ENCODE measurements around the gene CMPK2. TPM values are rescaled to one million over a fixed set of nuclear protein-coding genes. Genes with fewer than 3 reads are reported as not detected.
"Not testable (repeated sequence)": the region's sequence is repeated elsewhere in the genome, so short reads cannot be mapped to it uniquely, and the experiment has no call there.

CMPK2 gene
- total RNA-seq, 1 donor from 2014 or later, result 52.8 TPM

GRCh38 chr2:6881046-6881445 is 15.3 kb upstream of the CMPK2 start:
- intact Hi-C loops (cut with micrococcal nuclease), result no loop called here

GRCh38 chr2:6880200-6880733 is 14.6 kb upstream of the CMPK2 start:
- intact Hi-C loops (cut with micrococcal nuclease), result no loop called here

GRCh38 chr2:6879011-6879410 is 13.3 kb upstream of the CMPK2 start:
- intact Hi-C loops (cut with micrococcal nuclease), result loop anchor here (5.0 kb wide), 1 partner anchor 1803 kb away; the partner anchor contains the start of gene ID2

- intact Hi-C loops (cut with micrococcal nuclease), result loop anchor here (5.0 kb wide), 1 partner anchor 1804 kb away; the partner anchor contains the start of gene ID2
Measured at GRCh38 chr2:6878549-6878948, 12.8 kb upstream of the CMPK2 start.

- intact Hi-C loops (cut with micrococcal nuclease), result loop anchor here (1.0 to 5.0 kb wide), 7 partner anchors 11 to 1805 kb away; partner anchors contain the start of gene ID2
Measured at GRCh38 chr2:6877402-6878304, 11.9 kb upstream of the CMPK2 start, which contains the start of gene RSAD2. Gene RSAD2, plus strand, starts transcription at chr2:6877777. Its CDS starts 24 bp downstream, at chr2:6877801.

- intact Hi-C loops (cut with micrococcal nuclease), result loop anchor here (5.0 kb wide), 1 partner anchor 1806 kb away; the partner anchor contains the start of gene ID2
Measured at GRCh38 chr2:6876309-6876708, 10.6 kb upstream of the CMPK2 start.

GRCh38 chr2:6874032-6874431 is 8.3 kb upstream of the CMPK2 start:
- intact Hi-C loops (cut with micrococcal nuclease), result no loop called here

- intact Hi-C loops (cut with micrococcal nuclease), result no loop called here
Measured at GRCh38 chr2:6872394-6872793, 6.7 kb upstream of the CMPK2 start.

- intact Hi-C loops (cut with micrococcal nuclease), result loop anchor here (1.0 kb wide), 3 partner anchors 10 to 43 kb away; partner anchors contain the start of gene RSAD2
Measured at GRCh38 chr2:6866982-6867381, 1.3 kb upstream of the CMPK2 start.

GRCh38 chr2:6866275-6866671 is 566 bp upstream of the CMPK2 start:
- intact Hi-C loops (cut with micrococcal nuclease), result loop anchor here (1.0 kb wide), 3 partner anchors 11 to 44 kb away; partner anchors contain the start of gene RSAD2

- intact Hi-C loops (cut with micrococcal nuclease), result loop anchor here (1.0 to 2.0 kb wide), 3 partner anchors 9 to 32 kb away; no protein-coding TSS in a partner anchor
Measured at GRCh38 chr2:6864923-6865345, 773 bp downstream of the CMPK2 start.

GRCh38 chr2:6864231-6864754 is 1.4 kb downstream of the CMPK2 start:
- intact Hi-C loops (cut with micrococcal nuclease), result loop anchor here (1.0 to 2.0 kb wide), 2 partner anchors 8 to 15 kb away; no protein-coding TSS in a partner anchor

- intact Hi-C loops (cut with micrococcal nuclease), result loop anchor here (1.0 to 2.0 kb wide), 2 partner anchors 7 to 15 kb away; no protein-coding TSS in a partner anchor
Measured at GRCh38 chr2:6863792-6864191, 1.9 kb downstream of the CMPK2 start.

GRCh38 chr2:6860296-6860695 is 5.4 kb downstream of the CMPK2 start:
- intact Hi-C loops (cut with micrococcal nuclease), result no loop called here

GRCh38 chr2:6858466-6859027 is 7.2 kb downstream of the CMPK2 start:
- intact Hi-C loops (cut with micrococcal nuclease), result not testable (repeated sequence)

- intact Hi-C loops (cut with micrococcal nuclease), result loop anchor here (1.0 kb wide), 1 partner anchor 8 kb away; no protein-coding TSS in a partner anchor
Measured at GRCh38 chr2:6856548-6856920, 9.2 kb downstream of the CMPK2 start.

- intact Hi-C loops (cut with micrococcal nuclease), result loop anchor here (1.0 kb wide), 1 partner anchor 8 kb away; no protein-coding TSS in a partner anchor
Measured at GRCh38 chr2:6855860-6856547, 9.7 kb downstream of the CMPK2 start.

- intact Hi-C loops (cut with micrococcal nuclease), result no loop called here
Measured at GRCh38 chr2:6854416-6854815, 11.3 kb downstream of the CMPK2 start.

GRCh38 chr2:6852195-6852594 is 13.5 kb downstream of the CMPK2 start:
- intact Hi-C loops (cut with micrococcal nuclease), result no loop called here

GRCh38 chr2:6846967-6847681 is 18.6 kb downstream of the CMPK2 start:
- intact Hi-C loops (cut with micrococcal nuclease), result no loop called here
